Umbilical cord (tissue), 2 donors: ENCODE data around the gene FADD. TPM values are rescaled to one million over a fixed set of nuclear protein-coding genes. Genes with fewer than 3 reads are reported as not detected.
"Not testable (repeated sequence)": the region's sequence is repeated elsewhere in the genome, so short reads cannot be mapped to it uniquely, and the experiment has no call there.

Experiments used
- DNase-seq: peaks from one replicate; pipeline ENCODE4 v3.0.0-alpha.2; 2015; ENCODE audit warnings: low spot score
- total RNA-seq: library from RNA; depleted of rRNA; stranded (reverse); fragments of >200 nt; gene quantifications from one replicate; pipeline ENCODE4 v1.2.3, GENCODE V29; 2014; ENCODE audit warnings: low replicate concordance; ENCODE audit not compliant: insufficient read depth

FADD gene
- total RNA-seq, 1 donor from 2014 or later: 23.8 TPM

GRCh38 chr11:70205049-70205725, 2.1 kb downstream of the FADD start:
- no peak for DNase-seq

GRCh38 chr11:70205766-70206165, 2.7 kb downstream of the FADD start:
- no peak for DNase-seq

GRCh38 chr11:70206226-70206981, 3.3 kb downstream of the FADD start:
- no peak for DNase-seq

- no peak for DNase-seq
Observed at GRCh38 chr11:70206982-70207376, 3.9 kb downstream of the FADD start.

- no peak for DNase-seq
Observed at GRCh38 chr11:70207531-70208131, 4.5 kb downstream of the FADD start.

GRCh38 chr11:70209391-70209912, 6.4 kb downstream of the FADD start:
- DNase-seq: no peak

- DNase-seq: no peak
Observed at GRCh38 chr11:70210051-70210501, 7.0 kb downstream of the FADD start.

- DNase-seq: no peak
Observed at GRCh38 chr11:70210530-70210929, 7.4 kb downstream of the FADD start.

- DNase-seq: no peak
Observed at GRCh38 chr11:70212227-70212811, 9.2 kb downstream of the FADD start.

GRCh38 chr11:70217388-70217787, 14.3 kb downstream of the FADD start:
- DNase-seq: not testable (repeated sequence)

GRCh38 chr11:70218076-70218475, 15.0 kb downstream of the FADD start:
- not testable (repeated sequence) for DNase-seq

- no peak for DNase-seq
Observed at GRCh38 chr11:70220136-70220535, 17.0 kb downstream of the FADD start.

- DNase-seq: no peak
Observed at GRCh38 chr11:70220920-70221319, 17.8 kb downstream of the FADD start.

- DNase-seq: peak; percentile 20
Observed at GRCh38 chr11:70225681-70226177, 22.6 kb downstream of the FADD start.

- DNase-seq: no peak
Observed at GRCh38 chr11:70226183-70226582, 23.1 kb downstream of the FADD start.

GRCh38 chr11:70226967-70227366, 23.9 kb downstream of the FADD start:
- DNase-seq: no peak

GRCh38 chr11:70229737-70230136, 26.6 kb downstream of the FADD start:
- no peak for DNase-seq

GRCh38 chr11:70230151-70230839, 27.2 kb downstream of the FADD start:
- DNase-seq: no peak

GRCh38 chr11:70230840-70231710, 28.0 kb downstream of the FADD start:
- no peak for DNase-seq

- DNase-seq: no peak
Observed at GRCh38 chr11:70233034-70233433, 29.9 kb downstream of the FADD start.
